Hindlimb muscle (tissue), 1 donor: ENCODE data around the gene C1QTNF9B. TPM values are rescaled to one million over a fixed set of nuclear protein-coding genes. Genes with fewer than 3 reads are reported as not detected.
A peak's percentile ranks its signal among the peaks of the same experiment; 100 is the strongest.
"Not testable (repeated sequence)": the region's sequence is repeated elsewhere in the genome, so short reads cannot be mapped to it uniquely, and the experiment has no call there.

Experiments
- DNase-seq: peaks from one replicate; pipeline ENCODE4 v3.0.0-alpha.2; 2013
- polyA plus RNA-seq: library from polyadenylated mRNA; unstranded; fragments of 120-200 nt; gene quantifications from one replicate; pipeline ENCODE4 v1.2.1, GENCODE V29; 2013; ENCODE audit not compliant: insufficient read length

Gene C1QTNF9B
- polyA plus RNA-seq: 2.5 TPM

GRCh38 chr13:23897452-23897919 lies at the start of gene C1QTNF9B:
C1QTNF9B (minus strand) TSS chr13:23897502.
- DNase-seq: not testable (repeated sequence)

- no peak for DNase-seq
Measured at GRCh38 chr13:23946900-23947299, 49.6 kb upstream of the C1QTNF9B start.

DNA sequence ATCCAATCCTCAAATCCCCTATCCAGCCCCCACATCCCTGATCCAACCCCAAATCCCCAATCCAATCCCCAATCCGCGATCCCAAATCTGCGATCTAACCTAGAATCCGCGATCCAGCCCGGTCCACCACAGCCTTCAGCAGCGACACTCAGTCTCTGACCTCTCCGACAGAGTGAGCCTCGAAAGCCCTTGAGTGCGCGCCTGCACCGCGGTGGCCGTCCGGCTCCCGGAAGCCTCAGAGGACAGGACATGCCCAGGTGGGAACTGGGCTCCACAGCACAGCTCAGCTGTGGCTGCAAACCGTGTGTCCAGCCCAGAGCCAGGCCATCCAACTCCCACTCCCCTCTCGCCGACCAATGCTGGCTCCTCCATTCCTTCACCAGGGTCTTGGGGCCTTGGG lies 48.8 kb upstream of the C1QTNF9B start:
- no peak for DNase-seq

DNA sequence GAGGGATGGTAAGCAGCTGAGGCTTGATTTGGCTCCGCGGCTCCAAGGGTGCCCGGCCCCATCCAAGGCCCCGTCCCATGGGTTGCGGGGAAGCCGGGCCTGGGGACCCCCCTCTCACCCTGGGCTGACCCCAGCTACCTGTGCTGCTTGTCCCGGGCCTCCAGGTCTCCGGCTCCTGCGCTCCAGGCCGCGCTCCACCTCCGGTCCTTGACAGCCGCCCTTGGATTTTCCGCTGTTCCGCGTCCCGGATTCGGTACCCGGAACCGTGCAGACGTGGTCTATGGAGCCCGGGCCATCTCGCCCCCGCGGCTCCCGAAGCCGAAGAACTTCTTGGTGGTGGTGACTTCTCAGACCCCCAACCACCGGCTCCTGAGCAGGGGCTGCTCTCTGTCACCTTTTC lies 48.3 kb upstream of the C1QTNF9B start:
- no peak for DNase-seq

GRCh38 chr13:23941211-23941610 lies 43.9 kb upstream of the C1QTNF9B start:
- DNase-seq: no peak

DNA sequence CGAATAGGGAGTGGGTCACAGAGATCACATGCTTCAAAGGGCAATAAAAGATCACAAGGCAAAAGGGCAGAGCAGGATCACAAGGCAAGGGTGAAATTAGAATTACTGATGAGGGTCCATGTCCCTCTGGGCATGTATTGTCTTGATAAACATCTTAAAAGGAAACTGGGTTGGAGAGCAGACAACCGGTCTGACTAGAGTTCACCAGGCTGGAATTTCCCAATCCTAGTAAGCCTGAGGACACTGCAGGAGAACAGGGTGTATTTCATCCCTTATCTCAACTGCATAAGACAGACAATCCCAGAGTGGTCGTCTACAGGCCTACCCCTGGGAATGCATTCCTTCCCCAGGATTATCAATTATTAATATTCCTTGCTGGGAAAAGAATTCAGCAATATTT lies 42.4 kb upstream of the C1QTNF9B start:
- DNase-seq: not testable (repeated sequence)

- peak; percentile 24 for DNase-seq
Measured at GRCh38 chr13:23934520-23934919, 37.2 kb upstream of the C1QTNF9B start.

DNA sequence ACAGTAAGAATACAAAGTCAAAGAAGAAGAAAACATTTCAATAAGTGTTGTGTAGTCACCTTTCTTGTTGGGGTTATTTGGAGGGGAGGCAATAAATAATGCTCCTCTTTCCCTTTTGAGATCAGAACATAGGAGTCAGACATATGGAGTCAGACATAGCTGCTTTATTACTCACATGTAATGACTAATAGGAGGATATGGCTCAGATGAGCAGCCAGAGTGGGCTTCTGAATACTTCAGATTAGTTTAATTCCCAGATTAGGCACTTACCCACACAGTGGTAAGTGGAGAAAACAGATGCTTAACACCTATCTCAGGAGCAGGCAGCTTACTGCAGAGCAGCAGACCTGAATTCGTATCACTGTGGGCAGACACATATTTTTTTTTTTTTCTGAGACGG lies 31.7 kb upstream of the C1QTNF9B start:
- no peak for DNase-seq

- no peak for DNase-seq
Measured at GRCh38 chr13:23923031-23923430, 25.7 kb upstream of the C1QTNF9B start.

GRCh38 chr13:23922005-23922932 lies 25.0 kb upstream of the C1QTNF9B start:
- DNase-seq: no peak

- DNase-seq: no peak
Measured at GRCh38 chr13:23921451-23921888, 24.2 kb upstream of the C1QTNF9B start.

DNA sequence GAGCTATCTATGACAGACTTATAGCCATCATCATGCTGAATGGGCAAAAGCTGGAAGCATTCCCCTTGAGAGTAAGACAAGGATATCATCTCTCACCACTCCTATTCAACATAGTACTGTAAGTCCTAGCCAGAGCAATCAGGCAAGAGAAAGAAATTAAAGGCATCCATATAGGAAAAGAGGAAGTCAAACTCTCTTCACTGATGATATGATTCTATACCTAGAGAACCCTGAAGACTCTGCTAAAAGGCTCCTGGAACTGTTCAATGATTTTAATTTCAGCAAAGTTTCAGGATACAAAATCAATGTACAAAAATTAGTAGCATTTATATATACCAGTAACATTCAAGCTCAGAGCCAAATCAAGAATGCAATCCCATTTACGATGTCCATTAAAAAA lies 21.7 kb upstream of the C1QTNF9B start:
- no peak for DNase-seq

GRCh38 chr13:23918208-23918607 lies 20.9 kb upstream of the C1QTNF9B start:
- DNase-seq: no peak

- no peak for DNase-seq
Measured at GRCh38 chr13:23915308-23915707, 18.0 kb upstream of the C1QTNF9B start.

DNA sequence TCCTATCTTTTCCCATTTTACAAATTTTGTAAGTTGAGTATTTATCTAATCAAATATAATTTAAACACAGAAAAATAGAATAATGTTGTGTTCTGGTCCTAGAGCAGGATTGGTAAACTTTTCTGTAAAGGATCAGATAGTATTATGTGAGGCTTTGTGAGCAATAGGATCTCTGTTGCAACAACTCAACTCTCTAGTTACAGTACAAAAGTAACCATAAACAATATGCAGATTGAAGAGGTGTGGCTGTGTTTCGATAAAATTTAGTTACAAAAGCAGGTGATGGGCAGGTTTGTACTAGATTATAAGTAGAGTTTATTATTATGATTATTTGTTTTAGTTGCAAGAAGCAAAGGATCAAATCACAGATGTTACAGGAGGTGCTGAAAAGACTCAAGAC lies 15.2 kb upstream of the C1QTNF9B start:
- no peak for DNase-seq

DNA sequence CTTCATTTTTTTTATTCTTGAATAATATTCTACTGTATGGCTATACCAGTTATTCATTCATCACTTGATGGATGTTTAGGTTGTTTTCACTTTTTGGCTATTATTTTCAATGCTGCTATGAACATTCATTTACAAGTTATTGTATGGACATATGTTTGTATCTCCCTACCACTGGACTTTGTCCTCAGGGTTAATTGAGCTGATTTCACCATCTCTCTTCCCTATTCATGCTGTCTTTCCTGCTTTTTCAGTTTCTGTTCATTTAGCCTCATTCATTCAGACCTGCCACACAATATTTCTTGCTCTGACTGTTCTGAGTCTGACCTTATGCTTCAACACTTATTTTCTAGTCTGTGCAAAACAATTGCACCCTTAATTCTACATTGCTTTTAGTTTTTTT lies 12.3 kb upstream of the C1QTNF9B start:
- no peak for DNase-seq

DNA sequence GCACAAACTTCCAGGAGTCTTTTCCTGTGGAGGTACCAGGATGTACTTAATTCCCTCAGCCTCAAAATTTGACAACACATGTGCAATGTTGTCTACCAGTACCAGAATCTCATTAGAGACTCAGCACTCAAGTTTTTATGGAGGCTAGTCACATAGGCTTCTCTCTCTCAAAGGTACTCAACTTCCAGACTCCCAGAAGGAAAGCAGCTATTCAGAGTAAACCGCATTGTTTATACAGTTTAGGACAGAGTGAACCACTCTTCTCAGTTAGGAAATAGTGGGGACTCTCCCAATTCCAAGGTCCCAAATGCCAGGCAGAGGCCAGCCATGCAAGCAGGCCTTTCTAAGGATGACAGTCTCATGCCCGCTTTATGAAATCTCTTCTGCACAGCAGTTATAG lies 8.5 kb upstream of the C1QTNF9B start:
- DNase-seq: no peak

- DNase-seq: no peak
Measured at GRCh38 chr13:23903906-23904280, 6.6 kb upstream of the C1QTNF9B start.

DNA sequence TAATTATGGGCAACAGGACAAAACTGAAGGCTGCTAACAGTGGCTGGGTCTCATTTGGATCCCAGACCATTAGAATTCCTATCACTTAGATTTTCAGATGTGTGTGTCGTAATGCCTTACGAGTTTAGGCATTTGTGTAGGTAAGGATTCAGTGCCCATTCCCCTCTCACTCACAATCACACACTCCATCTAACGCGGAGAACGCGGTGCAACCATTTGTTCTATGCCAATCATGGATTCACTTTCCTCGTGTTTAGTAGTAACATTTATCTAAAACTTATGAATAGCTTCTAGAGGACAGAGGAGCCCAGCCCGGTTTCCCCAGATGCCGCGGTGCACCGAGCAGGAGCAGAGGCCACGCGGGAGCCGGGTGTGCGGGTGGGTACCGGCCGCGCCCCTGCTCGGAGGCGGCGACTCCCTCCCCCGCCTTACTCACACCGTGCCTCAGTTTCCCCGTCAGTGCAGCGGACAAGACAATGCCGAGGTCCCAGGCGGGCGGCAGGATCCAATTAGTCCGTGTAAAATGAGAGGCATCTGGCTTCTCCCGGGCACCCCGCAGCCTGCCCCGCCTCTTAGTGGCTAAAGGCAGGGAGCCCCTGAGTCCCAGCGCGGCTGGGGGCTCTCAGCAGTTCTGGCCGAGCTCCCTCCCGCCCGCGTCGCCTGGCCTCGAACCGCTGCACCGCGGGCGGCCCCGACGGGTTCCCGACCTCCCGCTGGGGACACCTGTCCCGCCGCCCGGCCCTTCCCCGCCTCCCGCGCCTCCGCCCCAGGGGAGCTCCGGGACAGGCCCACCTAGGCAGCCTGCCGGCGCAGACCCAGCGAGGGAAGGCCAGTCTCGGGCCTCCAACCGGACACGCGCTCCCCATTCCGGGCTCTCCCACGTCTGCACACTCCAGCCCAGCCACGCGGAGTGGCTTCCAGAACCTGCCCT lies 5.9 kb upstream of the C1QTNF9B start:
- no peak for DNase-seq

- DNase-seq: no peak
Measured at GRCh38 chr13:23901365-23901764, 4.1 kb upstream of the C1QTNF9B start.

DNA sequence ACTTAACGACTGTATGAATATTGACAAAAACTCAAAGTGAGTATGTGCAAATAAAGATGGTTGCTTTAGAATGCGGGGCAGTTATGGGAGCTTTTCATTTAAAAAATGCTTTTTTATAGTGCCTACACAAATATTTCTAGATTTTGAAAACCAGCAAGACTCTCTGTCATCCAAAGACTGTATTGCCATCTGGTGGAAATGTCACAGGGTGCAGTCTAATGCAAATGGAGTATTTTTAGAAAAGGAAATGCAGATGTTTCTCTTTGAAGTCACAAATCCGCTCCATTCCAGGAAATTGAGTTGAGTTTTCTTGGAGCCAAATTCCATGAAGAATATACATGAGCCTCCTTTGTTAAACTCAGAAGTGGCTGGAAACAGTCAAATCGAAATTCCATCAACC lies 2.3 kb upstream of the C1QTNF9B start:
- DNase-seq: peak; percentile 54

DNA sequence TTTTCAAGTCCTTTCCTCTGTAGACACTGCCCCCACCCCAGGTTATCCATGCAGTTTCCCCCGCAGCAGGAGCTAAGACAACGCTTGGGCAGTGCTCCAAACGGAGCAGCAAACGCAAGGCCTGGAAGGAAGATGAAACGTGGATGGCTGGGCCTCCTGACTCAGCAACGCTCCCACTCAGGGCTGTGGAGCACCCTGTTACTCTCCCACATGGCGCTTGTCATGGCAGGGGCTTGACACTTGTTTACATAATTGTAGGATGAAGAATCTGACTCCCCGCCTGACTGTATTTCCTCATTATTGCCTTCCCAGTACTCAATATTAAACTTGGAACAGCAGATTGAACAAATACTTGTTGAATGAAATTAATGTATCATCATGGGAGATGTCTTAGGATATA lies 799 bp upstream of the C1QTNF9B start:
- DNase-seq: no peak

DNA sequence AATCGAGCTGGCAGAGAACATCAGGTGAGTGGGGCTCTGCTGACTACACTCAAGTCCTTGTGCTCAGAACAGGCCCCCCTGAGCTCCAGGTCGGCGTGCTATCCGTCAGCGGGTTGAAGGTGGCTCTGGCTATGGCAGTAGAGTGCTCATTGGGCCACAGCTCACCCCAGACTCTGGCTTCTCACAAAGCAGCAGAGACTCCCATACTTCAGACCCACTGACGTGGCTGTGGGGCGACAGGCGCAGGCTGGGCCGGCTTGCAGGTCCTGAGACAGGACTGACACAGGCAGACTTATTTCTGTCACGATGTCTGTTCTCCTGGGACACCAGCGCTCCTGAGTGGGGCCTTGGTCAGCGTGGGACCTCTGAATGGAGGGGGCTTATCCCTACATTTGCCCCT lies 2.6 kb downstream of the C1QTNF9B start:
- not testable (repeated sequence) for DNase-seq
